GM11168 (cell line): ENCODE results near the gene KIRREL2.
"Not testable (repeated sequence)": the region's sequence is repeated elsewhere in the genome, so short reads cannot be mapped to it uniquely, and the experiment has no call there.

Experiments used
- in situ Hi-C: fragments of 300-500 bp; cut with MboI; formaldehyde crosslinking; loops from one replicate; pipeline ENCODE4 v1.12.0; 2022; ENCODE audit warnings: low sequenced_read_pairs; ENCODE audit not compliant: unreplicated experiment

The KIRREL2 gene

DNA sequence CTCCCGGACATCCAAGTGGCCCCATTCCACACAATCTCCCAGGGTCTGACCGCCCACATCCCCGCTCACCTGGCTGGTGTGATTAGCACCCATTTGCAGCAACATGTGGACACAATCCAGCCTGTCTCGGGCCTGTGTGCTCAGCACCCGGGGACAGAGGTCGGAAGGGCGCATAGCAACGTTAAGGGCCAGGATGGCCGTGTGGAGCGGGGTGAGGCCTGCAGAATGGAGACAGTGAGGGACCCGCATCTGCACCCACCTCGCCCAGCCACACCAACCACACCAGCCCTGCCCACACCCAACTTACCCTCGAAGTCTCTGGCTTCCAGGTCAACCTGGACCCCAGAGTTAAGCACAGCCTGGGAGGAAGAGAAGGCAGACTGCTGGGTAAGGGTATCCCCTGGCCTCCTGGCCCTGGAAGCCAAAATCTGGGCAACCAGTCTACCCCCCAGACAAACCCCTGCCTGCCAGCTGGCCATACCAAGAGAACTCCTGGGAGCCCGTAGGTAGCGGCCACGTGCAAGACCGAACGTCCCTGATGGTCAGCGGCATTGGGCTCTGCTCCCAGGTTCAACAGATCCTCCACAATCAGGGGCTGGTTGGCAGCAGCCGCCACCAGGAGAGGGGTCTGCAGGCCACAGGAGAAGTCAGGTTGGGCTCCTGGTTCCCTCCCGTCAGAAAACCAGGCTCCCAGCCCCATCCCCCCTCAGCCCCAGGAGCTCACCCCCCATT, 39.4 kb downstream of the KIRREL2 start:
- in situ Hi-C loops, result no loop called here

GRCh38 chr19:35896643-35897040, 39.9 kb downstream of the KIRREL2 start:
- in situ Hi-C loops, result no loop called here

- in situ Hi-C loops, result no loop called here
These were observed 41.2 kb downstream of the KIRREL2 start for GRCh38 chr19:35897706-35898451.

DNA sequence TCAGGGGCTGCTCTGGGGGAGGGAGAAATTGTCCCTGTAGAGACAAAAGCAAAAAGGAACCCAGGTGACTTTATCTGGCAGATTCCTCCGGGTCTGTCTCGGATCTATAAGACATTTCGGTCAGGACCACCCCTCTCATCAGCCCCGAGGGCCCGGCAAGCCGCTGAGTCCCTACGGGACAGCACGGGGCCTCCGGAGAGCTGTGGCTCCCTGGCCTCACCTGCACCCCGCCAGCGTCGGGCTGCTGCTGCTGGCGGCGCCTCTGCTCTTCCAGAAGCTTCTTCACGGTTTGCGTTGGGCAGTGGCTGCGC, 41.7 kb downstream of the KIRREL2 start:
- in situ Hi-C loops, result no loop called here

GRCh38 chr19:35899547-35900214, 43.0 kb downstream of the KIRREL2 start:
- in situ Hi-C loops, result no loop called here

DNA sequence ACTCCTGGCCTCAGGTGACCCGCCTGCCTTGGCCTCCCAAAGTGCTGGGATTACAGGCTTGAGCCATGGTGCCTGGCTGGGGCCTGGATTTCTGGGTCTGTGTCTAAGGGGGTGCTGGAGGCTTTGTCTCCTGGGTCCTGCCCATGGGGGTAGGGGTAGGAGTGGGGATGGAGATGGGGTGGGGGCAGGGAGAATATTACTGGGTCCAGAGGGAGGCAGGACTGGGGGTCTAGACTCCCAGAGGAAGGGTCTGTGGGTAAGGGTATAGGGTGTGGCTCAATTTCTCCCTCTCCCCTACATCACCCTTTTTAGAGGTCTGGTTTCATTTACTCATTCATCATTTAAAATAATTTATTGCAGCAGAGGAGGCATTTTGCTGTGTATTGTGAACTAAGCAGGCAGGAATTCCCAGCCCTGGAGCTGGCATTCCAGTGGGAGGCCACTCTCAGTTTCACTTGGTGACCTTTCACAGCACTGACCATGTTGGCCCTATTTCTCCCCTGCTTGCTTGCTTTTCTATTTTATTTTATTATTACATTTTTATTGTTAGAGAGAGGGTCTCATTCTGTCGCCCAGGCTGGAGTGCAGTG, 44.4 kb downstream of the KIRREL2 start:
- in situ Hi-C loops, result no loop called here

GRCh38 chr19:35901854-35902661, 45.3 kb downstream of the KIRREL2 start, which contains the start of gene HCST:
TSS of gene HCST (plus strand) at chr19:35902529. CDS start at chr19:35902594, 65 bp downstream.
- in situ Hi-C loops, result no loop called here

DNA sequence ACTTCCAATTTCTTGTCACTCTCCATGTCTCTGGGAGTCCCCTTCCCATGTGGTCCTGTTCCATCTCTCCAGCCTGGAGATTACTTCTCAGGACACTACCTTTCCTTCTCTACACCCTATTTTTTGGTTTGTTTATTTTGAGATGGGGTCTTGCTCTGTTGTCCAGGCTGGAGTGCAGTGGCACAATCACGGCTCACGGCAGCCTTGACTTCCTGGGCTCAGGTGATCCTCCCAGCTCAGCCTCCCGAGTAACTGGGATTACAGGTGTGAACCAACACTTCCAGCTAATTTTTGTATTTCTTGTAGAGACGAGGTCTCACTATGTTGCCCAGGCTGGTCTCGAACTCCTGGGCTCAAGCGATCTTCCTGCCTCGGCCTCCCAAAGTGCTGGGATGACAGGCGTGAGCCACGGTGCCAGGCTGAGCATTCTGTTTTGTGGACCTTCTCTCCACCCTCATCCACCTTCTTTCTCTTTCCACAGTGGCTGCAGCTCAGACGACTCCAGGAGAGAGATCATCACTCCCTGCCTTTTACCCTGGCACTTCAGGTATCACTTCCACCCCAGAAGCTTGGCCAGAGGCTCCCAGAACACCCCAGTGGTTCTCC, 46.3 kb downstream of the KIRREL2 start:
- in situ Hi-C loops, result no loop called here

GRCh38 chr19:35903550-35904179, 47.0 kb downstream of the KIRREL2 start:
- in situ Hi-C loops, result no loop called here

DNA sequence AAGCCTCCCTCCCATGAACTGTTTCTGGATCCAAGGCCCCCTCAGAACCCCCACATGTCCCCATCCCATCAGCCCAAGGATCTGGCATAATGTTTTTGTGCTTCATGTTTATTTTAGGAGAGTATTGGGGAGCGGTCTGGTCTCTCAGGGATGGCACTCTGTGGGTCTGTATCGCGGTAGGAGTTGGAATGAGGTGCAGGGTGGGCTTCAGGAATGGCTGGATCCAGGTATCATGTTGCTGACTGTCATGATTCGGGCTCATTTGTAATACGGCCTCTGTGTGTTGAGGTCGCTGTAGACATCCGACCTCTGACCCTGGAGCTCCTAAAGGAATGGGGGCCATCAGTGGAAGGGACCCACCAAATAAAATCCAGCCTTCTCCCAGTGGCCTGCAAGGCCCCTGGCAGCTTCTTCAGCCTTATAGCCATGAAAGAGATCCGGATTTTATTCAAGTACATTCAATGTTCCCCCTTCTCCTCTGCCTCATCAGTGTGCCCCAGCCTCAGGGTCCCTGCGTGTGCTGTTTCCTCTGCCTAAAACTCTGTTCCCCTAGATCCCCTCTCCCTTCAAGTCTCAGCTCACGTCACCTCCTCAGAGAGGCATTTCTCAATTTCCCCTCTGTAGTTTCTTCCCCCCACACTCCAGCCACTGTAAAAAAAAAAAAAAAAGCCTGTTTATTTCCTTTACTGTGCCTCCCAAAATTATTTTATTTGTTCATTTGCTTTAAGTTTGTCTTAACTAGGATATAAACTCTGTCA, 47.8 kb downstream of the KIRREL2 start:
- in situ Hi-C loops, result no loop called here

GRCh38 chr19:35905178-35905727, 48.5 kb downstream of the KIRREL2 start:
- in situ Hi-C loops, result no loop called here

GRCh38 chr19:35907377-35907745, 50.6 kb downstream of the KIRREL2 start:
- in situ Hi-C loops, result no loop called here

GRCh38 chr19:35908010-35908441, 51.3 kb downstream of the KIRREL2 start, which contains the start of gene TYROBP:
TSS of gene TYROBP (minus strand) at chr19:35908295. CDS start at chr19:35908228, 67 bp downstream.
- in situ Hi-C loops, result no loop called here

GRCh38 chr19:35908973-35909683, 52.4 kb downstream of the KIRREL2 start:
- in situ Hi-C loops, result no loop called here

- in situ Hi-C loops, result no loop called here
These were observed 52.9 kb downstream of the KIRREL2 start for GRCh38 chr19:35909684-35910035.

- in situ Hi-C loops, result not testable (repeated sequence)
These were observed 53.6 kb downstream of the KIRREL2 start for GRCh38 chr19:35910355-35910754.

DNA sequence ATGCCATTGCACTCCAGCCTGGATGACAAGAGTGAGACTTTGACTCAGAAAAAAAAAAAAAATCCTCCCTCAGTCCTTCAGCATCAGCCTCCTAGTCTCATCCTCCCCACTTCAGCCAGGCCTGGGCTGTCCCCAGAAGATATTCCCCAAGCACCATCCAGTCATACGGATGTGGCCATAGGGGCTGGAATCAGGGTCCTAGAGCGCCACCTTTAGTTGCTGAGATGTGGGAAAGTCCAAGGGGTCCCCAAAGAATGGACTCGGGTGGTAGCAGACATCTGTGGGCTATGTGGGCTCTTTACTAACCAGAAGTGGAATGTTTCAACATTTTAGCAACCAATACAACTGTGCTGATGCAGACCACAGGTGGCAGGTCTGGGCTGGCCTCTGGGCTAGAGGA, 54.5 kb downstream of the KIRREL2 start:
- in situ Hi-C loops, result no loop called here

- in situ Hi-C loops, result no loop called here
These were observed 55.1 kb downstream of the KIRREL2 start for GRCh38 chr19:35911790-35912189.
